SHP77 treated with DMSO at 0.1 percent for 48 hours (cell line): ENCODE data around the gene USP33.
"Not testable (repeated sequence)": the region's sequence is repeated elsewhere in the genome, so short reads cannot be mapped to it uniquely, and the experiment has no call there.

Source experiments
- DNase-seq: peaks from one replicate; lab custom pipeline; 2025; lab: John Stamatoyannopoulos, UW

The USP33 gene

DNA sequence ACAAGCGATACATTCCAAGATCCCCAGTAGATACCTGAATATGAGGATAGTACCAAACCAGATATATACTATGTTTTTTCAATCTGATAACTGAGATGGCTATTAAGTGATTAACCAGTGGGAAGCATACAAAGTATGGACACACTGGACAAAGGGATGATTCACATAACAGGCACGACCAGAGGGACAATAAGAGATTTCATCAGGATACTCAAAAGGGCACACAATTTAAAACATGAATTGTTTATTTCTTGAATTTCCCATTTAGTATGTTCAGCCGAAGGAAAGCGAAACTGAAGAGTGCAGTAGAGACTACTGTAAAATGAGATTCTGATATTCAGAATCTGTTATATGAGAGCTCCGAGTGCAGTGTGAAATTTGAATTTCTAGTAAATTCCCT, 87.8 kb downstream of the USP33 start:
- no peak for DNase-seq

DNA sequence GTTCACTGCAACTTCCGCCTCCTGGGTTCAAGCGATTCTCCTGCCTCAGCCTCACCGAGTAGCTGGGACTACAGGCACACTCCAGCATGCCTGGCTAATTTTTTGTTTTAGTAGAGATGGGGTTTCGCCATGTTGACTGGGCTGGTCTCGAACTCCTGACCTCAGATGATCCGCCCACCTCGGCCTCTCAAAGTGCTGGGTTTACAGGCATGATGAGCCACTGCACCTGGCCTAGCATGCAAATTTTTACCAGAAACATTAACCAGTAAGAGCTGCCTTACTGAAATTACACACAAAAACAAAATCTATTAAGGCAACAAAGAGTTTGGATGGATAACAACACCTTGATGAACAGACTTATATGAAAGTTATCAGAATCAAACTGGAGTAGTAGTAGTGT, 89.3 kb downstream of the USP33 start:
- no peak for DNase-seq

DNA sequence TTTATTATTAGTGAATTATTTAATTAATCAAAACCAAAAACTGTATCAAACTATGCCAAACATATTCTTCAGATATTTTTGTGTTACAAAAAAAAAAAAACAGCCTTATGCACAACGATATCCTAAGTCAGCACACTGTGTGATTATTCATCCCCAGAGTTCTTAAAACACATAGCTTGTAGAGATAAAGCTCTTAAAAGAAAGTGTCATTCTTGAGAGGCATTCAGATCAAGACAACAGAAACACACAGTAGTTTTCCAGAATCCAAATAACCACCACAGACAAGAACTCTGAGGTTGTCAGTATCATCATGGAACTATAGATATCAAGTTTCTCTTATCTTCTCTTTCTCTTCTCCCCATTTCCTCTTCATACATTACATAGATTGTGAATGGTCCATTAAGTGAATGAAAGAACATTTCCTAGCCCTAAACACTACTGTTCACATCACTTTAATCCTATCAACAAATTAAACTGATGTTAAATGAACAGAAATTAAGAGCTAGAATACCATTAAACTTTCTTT, 90.7 kb downstream of the USP33 start:
- DNase-seq: no peak

DNA sequence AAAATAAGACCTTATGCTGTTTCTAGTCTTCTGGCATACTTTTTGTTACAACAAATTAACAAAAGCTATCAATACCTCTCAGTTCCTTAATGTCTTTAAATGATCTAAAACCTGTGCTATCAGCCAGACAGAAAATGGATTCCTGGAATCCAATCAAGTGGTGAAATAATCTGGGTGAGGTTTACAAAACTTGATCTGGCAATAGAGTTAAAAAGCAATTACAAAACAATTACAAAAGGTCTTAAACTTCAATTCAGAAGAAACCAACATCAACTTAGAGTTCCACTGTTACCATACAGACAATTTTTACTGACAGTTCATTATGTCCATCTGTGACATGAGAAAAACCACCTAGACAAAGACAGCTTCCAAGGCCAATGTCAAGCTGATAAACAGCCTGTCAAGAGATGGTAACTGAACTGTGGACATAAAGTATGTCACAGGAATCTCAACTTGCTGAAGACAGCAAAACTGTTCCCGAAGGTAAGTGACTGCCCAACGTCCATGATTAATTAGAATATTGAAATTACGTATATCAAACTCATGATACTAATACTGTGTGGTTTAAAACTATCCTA, 94.6 kb downstream of the USP33 start:
- DNase-seq: no peak

DNA sequence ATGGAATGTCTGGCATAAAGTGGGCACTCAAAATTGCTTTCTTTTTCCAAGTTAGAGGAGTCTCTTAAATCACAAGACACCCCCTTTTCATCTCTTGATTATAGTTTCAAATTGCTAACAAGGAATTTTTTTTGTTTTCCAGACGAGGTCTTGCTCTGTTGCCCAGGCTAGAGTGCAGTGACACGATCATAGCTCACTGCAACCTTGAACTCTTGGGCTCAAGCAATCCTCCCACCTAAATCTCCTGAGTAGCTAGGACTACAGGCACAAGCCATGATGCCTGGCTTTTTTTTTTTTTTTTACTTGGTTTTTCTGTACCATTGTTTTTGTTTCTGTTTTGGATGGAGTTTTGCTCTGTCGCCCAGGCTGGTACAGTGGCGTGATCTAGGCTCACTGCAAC, 98.0 kb downstream of the USP33 start:
- DNase-seq: no peak

DNA sequence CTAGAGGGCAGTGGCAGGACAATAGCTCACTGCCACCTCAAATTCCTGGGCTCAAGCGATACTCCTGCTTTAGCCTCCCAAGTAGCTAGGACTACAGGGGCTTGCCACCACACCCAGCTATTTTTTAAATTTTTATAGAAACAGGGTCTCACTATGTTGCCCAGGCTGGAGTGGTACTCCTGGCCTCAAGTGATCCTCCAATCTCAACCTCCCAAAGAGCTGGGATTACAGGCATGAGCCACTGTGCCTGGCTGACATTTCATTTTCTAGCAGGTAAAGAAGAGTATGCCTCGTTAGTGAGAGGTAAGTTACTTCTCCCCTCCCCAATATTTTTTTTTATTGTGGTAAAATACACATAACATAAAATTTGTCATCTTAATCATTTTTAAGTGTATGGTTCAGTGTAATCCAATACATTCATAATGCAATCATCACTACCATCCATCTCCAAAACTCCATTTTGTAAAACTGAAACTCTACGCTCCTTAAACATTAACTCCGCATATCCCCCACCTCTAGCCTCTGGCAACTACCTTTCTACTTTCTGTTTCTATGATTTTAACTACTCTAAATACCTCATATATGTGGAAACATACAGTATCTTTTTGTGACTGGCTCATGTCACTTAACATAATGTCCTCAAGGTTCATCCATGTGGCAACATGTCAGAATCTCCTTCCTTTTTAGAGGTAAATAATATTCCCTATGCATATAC, 99.6 kb downstream of the USP33 start:
- no peak for DNase-seq

DNA sequence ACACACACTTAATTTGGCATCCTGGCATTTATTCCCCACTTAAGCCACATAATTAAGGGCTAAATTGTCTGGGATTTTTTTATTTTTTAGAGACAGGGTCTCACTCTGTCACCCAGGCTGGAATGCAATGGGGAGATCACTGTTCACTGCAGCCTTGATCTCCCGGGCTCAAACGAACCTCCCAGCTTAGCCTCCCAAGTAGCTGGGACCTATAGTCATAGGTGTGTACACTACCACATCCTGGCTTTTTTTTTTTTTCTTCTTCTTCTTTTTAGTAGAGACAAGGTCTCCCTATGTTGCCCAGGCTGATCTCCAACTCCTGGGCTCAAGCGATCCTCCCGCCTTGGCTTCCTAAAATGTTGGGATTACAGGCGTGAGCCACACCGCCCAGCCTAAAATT, 101.4 kb downstream of the USP33 start:
- DNase-seq: no peak

DNA sequence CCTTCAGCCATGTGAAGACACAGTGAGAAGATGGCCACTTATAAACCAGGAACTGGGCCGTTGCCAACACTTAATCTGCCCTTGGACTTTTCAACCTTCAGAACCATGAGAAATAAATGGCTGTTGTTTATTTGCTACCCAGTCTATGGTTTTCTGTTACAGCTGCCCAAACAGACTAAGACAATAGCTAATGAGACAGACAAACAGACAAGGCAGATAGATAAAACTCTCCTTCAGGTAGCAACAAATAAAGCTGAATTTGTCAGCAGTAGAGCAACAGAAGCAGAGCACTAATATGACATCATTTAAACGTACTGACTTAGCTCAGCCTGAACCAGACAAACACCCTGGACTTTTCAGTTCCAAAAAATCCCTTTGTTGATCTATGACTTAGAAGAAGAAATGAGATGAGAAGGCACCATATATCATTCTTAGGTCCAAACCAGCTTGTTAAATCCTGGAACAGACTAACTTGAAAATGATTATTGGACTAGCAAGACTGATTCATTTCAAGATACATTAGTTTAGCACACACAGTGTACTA, 104.1 kb downstream of the USP33 start:
- DNase-seq: peak; percentile 41

DNA sequence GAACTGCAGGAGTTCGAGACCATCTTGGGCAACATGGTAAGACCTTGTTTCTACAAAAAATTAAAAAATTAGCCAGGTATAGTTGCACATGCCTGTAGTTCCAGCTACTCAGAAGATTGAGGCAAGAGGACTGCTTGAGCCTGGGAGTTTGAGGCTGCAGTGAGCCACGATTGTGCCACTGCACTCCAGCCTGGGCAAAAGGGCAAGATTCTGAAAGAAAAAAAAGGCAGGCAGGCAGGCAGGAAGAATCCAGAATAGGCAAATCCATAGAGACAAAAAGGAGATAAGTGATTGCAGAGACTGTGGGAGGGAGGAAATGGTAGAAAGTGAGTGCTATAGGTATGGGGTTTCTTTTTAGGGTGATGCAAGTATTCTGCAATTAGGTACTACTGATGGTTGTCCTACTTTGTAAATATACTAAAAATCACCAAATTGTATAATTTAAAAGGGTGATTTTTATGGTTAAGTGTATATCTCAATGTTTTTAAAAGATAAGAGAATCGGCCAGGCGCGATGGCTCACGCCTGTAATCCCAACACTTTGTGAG, 106.6 kb downstream of the USP33 start:
- DNase-seq: no peak

DNA sequence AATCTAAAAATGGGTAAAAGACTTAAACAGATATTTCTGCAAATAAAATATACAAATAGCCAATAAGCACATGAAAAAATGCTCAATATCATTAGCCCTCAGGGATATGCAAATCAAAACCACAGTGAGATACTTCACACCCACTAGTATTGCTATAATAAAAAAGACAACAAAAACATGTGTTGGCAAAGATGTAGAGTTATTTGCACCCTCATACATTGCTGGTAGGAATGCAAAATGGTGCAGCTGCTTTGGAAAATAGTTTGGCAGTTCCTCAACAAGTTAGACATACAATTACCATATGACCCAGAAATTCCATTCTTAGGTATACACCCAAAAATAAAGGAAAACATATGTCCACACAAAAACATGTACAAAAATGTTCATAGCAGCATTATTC, 107.4 kb downstream of the USP33 start:
- no peak for DNase-seq

DNA sequence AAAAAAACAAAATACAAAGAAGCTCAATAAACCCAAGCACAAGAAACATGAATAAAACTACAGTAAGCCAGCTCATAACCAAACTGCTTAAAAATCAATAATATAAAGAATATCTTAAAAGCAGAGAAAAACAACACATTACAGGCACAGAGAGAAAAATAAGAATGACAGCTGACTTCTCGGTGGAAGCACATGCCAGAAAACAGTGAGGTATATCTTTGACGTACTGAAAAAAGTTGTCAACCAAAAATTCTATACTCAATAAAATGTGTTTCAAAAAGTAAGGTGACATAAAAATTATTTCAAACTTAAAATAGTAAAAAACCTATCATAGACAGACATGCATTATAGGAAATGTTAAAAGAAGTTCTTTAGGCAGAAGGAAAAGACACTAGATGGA, 110.5 kb downstream of the USP33 start:
- no peak for DNase-seq

DNA sequence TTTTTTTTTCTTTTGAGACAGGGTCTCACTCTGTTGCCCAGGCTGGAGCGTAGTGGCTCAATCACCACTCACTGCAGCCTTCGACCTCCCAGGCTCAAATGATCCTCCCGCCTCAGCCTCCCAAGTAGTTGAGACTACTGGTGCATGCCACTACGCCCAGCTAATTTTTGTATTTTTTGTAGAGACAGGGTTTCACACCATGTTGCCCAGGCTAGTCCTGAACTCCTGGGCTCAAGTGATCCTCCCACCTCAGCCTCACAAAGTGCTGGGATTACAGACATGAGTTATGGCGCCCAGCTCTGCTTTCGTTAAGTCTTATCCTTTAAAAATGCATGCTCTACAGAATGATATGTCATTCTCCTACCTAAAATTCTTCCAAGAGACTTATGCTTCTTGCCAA, 113.4 kb downstream of the USP33 start:
- not testable (repeated sequence) for DNase-seq
